SK-N-SH treated with all-trans-retinoic acid at 6 μM for 48 hours (cell line): ENCODE results near the gene ARHGEF12.

Experiments used
- ARNTL ChIP-seq: fragments of 450-650 bp; formaldehyde crosslinking; IDR thresholded peaks from 2 replicates; pipeline ENCODE4 v1.5.0; 2020; ENCODE audit warnings: low read depth, mild to moderate bottlenecking, moderate library complexity, borderline replicate concordance
- OSR1 ChIP-seq: fragments of 250-450 bp; sonication (Bioruptor Pico); IDR thresholded peaks from 2 replicates; pipeline ENCODE4 v1.8.0; 2022; ENCODE audit warnings: moderate library complexity, mild to moderate bottlenecking, inconsistent platforms
- PPARA ChIP-seq: fragments of 250-450 bp; sonication (Bioruptor Pico); IDR thresholded peaks from 2 replicates; pipeline ENCODE4 v1.5.0; 2020; ENCODE audit warnings: mild to moderate bottlenecking, borderline replicate concordance
- RARB ChIP-seq: fragments of 250-450 bp; sonication (Bioruptor Pico); IDR thresholded peaks from 2 replicates; pipeline ENCODE4 v1.8.0; 2021; ENCODE audit warnings: mild to moderate bottlenecking, moderate library complexity
- TCF4 ChIP-seq: fragments of 250-450 bp; sonication (Bioruptor Pico); IDR thresholded peaks from 2 replicates; pipeline ENCODE4 v1.8.0; 2021; ENCODE audit warnings: mild to moderate bottlenecking, moderate library complexity, borderline replicate concordance
- TF ChIP-seq, protein P1 (sequence below): fragments of 250-450 bp; sonication (Bioruptor Pico); IDR thresholded peaks from 2 replicates; pipeline ENCODE4 v1.5.1; 2021; ENCODE audit warnings: mild to moderate bottlenecking, moderate library complexity
- TF ChIP-seq, protein P2 (sequence below): fragments of 250-450 bp; sonication (Bioruptor Pico); IDR thresholded peaks from 2 replicates; pipeline ENCODE4 v1.8.0; 2020; ENCODE audit warnings: mild to moderate bottlenecking, moderate library complexity, borderline replicate concordance
- TF ChIP-seq, protein P3 (sequence below): fragments of 250-450 bp; sonication (Bioruptor Pico); IDR thresholded peaks from 2 replicates; pipeline ENCODE4 v1.5.1; 2020; ENCODE audit warnings: low read depth, mild to moderate bottlenecking, moderate library complexity
- TF ChIP-seq, protein P4 (sequence below): fragments of 250-450 bp; sonication (Bioruptor Pico); IDR thresholded peaks from 2 replicates; pipeline ENCODE4 v1.5.0; 2020; ENCODE audit warnings: mild to moderate bottlenecking, moderate library complexity

DNA sequence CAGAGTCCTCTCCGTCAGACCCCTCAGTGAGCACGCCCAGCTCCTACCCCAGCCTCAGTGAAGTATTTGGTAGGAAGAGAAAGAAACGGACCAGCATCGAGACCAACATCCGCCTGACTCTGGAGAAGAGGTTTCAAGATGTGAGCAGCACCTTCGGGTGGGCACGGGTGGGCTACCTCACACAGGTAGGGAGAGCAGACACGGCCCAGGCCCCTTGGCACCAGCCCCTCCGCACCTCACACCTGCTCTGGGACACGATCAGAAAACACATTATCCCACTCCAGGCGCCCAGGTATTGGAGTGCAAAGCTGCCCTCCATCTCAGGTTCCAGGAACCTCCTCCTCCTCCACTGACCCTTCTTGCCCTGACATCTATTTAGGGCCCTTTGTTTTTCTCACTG lies 28.7 kb upstream of the ARHGEF12 start:
- TF ChIP-seq OSR1 (CRISPR knock-in tag) (no peak), RARB (CRISPR knock-in tag) (no peak), TCF4 (CRISPR knock-in tag) (no peak), PPARA (no peak), ARNTL (no peak)
- TF ChIP-seq, protein P1, sequence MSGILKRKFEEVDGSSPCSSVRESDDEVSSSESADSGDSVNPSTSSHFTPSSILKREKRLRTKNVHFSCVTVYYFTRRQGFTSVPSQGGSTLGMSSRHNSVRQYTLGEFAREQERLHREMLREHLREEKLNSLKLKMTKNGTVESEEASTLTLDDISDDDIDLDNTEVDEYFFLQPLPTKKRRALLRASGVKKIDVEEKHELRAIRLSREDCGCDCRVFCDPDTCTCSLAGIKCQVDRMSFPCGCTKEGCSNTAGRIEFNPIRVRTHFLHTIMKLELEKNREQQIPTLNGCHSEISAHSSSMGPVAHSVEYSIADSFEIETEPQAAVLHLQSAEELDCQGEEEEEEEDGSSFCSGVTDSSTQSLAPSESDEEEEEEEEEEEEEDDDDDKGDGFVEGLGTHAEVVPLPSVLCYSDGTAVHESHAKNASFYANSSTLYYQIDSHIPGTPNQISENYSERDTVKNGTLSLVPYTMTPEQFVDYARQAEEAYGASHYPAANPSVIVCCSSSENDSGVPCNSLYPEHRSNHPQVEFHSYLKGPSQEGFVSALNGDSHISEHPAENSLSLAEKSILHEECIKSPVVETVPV (CRISPR knock-in tag) = no peak
- TF ChIP-seq, protein P2, sequence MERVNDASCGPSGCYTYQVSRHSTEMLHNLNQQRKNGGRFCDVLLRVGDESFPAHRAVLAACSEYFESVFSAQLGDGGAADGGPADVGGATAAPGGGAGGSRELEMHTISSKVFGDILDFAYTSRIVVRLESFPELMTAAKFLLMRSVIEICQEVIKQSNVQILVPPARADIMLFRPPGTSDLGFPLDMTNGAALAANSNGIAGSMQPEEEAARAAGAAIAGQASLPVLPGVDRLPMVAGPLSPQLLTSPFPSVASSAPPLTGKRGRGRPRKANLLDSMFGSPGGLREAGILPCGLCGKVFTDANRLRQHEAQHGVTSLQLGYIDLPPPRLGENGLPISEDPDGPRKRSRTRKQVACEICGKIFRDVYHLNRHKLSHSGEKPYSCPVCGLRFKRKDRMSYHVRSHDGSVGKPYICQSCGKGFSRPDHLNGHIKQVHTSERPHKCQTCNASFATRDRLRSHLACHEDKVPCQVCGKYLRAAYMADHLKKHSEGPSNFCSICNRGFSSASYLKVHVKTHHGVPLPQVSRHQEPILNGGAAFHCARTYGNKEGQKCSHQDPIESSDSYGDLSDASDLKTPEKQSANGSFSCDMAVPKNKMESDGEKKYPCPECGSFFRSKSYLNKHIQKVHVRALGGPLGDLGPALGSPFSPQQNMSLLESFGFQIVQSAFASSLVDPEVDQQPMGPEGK (CRISPR knock-in tag) = no peak
- TF ChIP-seq, protein P3, sequence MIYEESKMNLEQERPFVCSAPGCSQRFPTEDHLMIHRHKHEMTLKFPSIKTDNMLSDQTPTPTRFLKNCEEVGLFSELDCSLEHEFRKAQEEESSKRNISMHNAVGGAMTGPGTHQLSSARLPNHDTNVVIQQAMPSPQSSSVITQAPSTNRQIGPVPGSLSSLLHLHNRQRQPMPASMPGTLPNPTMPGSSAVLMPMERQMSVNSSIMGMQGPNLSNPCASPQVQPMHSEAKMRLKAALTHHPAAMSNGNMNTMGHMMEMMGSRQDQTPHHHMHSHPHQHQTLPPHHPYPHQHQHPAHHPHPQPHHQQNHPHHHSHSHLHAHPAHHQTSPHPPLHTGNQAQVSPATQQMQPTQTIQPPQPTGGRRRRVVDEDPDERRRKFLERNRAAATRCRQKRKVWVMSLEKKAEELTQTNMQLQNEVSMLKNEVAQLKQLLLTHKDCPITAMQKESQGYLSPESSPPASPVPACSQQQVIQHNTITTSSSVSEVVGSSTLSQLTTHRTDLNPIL = no peak
- TF ChIP-seq, protein P4, sequence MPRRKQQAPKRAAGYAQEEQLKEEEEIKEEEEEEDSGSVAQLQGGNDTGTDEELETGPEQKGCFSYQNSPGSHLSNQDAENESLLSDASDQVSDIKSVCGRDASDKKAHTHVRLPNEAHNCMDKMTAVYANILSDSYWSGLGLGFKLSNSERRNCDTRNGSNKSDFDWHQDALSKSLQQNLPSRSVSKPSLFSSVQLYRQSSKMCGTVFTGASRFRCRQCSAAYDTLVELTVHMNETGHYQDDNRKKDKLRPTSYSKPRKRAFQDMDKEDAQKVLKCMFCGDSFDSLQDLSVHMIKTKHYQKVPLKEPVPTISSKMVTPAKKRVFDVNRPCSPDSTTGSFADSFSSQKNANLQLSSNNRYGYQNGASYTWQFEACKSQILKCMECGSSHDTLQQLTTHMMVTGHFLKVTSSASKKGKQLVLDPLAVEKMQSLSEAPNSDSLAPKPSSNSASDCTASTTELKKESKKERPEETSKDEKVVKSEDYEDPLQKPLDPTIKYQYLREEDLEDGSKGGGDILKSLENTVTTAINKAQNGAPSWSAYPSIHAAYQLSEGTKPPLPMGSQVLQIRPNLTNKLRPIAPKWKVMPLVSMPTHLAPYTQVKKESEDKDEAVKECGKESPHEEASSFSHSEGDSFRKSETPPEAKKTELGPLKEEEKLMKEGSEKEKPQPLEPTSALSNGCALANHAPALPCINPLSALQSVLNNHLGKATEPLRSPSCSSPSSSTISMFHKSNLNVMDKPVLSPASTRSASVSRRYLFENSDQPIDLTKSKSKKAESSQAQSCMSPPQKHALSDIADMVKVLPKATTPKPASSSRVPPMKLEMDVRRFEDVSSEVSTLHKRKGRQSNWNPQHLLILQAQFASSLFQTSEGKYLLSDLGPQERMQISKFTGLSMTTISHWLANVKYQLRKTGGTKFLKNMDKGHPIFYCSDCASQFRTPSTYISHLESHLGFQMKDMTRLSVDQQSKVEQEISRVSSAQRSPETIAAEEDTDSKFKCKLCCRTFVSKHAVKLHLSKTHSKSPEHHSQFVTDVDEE (CRISPR knock-in tag) = no peak
